Fibroblast of villous mesenchyme (primary cell): ENCODE results near the gene KCNK6. TPM values are rescaled to one million over a fixed set of nuclear protein-coding genes. Genes with fewer than 3 reads are reported as not detected.

Source experiments
- DNase-seq: peaks from one replicate; pipeline ENCODE4 v3.0.0-alpha.2; 2010; ENCODE audit warnings: low read depth
- H3K4me3 ChIP-seq: 2 replicates; pipeline ENCODE4 v1.5.1; 2011; ENCODE audit warnings: low read depth, mild to moderate bottlenecking, low read length
- CTCF ChIP-seq: IDR thresholded peaks from 2 replicates; pipeline ENCODE4 v1.5.1; 2012; ENCODE audit warnings: low read depth, mild to moderate bottlenecking, low read length; ENCODE audit not compliant: insufficient read depth
- total RNA-seq: library from RNA; depleted of rRNA; stranded (reverse); fragments of >200 nt; gene quantifications from 2 replicates; pipeline ENCODE4 v1.2.3, GENCODE V29; 2012

Gene KCNK6
- total RNA-seq, 1 donor, result 8.6 TPM

- no peak for DNase-seq
- no peak for TF ChIP-seq CTCF
- H3K4me3 ChIP-seq, result no peak overlapping the region
These were observed 50.7 kb downstream of the KCNK6 start for GRCh38 chr19:38370299-38370698.

- DNase-seq, result no peak
- no peak for TF ChIP-seq CTCF
- no peak overlapping the region for H3K4me3 ChIP-seq
These were observed 51.4 kb downstream of the KCNK6 start for GRCh38 chr19:38371081-38371480.

GRCh38 chr19:38373907-38374331, 54.3 kb downstream of the KCNK6 start:
- DNase-seq, result no peak
- TF ChIP-seq CTCF, result no peak
- peak overlapping the region; percentile 94 for H3K4me3 ChIP-seq

- peak; percentile 98 for DNase-seq
- peak; percentile 20 for TF ChIP-seq CTCF
- peak within 1 kb of the TSS; percentile 94 for H3K4me3 ChIP-seq
These were observed 54.9 kb downstream of the KCNK6 start, which contains the start of gene PSMD8 for GRCh38 chr19:38374332-38375097. TSS of gene PSMD8 (plus strand) at chr19:38374571. CDS start at chr19:38374602, 31 bp downstream.

GRCh38 chr19:38375098-38375493, 55.5 kb downstream of the KCNK6 start:
- H3K4me3 ChIP-seq, result peak overlapping the region; percentile 94
- TF ChIP-seq CTCF, result no peak
- DNase-seq, result no peak

GRCh38 chr19:38375748-38376147, 56.1 kb downstream of the KCNK6 start:
- no peak for TF ChIP-seq CTCF
- H3K4me3 ChIP-seq, result peak overlapping the region; percentile 94
- peak; percentile 53 for DNase-seq
